ENCODE measurements around the gene CEMP1. TPM values are rescaled to one million over a fixed set of nuclear protein-coding genes. Genes with fewer than 3 reads are reported as not detected.

The CEMP1 gene
- total RNA-seq, 2 donors from 2014 or later, result 0.50 TPM; not detected in 1

- DNase-seq (ENCODE audit: low spot score in 2 of 2) (no peak), ATAC-seq (no peak)
- H3K36me3 Mint-ChIP-seq, result no peaks in the 10 kb centered on the region
- peak overlapping the region in 1 of 2 donors; percentile 26 for H3K27ac Mint-ChIP-seq
- H3K9me3 Mint-ChIP-seq, result no peaks in the 10 kb centered on the region
Observed at GRCh38 chr16:2485811-2486507, 45.2 kb downstream of the CEMP1 start.

- ATAC-seq, result no peak
- H3K9me3 Mint-ChIP-seq, result no peaks in the 10 kb centered on the region
- peak overlapping the region; percentile 37 to 85 for H3K27ac Mint-ChIP-seq
- DNase-seq (ENCODE audit: low spot score in 2 of 2), result no peak
- H3K36me3 Mint-ChIP-seq, result no peaks in the 10 kb centered on the region
Observed at GRCh38 chr16:2484898-2485508, 46.2 kb downstream of the CEMP1 start.

DNA sequence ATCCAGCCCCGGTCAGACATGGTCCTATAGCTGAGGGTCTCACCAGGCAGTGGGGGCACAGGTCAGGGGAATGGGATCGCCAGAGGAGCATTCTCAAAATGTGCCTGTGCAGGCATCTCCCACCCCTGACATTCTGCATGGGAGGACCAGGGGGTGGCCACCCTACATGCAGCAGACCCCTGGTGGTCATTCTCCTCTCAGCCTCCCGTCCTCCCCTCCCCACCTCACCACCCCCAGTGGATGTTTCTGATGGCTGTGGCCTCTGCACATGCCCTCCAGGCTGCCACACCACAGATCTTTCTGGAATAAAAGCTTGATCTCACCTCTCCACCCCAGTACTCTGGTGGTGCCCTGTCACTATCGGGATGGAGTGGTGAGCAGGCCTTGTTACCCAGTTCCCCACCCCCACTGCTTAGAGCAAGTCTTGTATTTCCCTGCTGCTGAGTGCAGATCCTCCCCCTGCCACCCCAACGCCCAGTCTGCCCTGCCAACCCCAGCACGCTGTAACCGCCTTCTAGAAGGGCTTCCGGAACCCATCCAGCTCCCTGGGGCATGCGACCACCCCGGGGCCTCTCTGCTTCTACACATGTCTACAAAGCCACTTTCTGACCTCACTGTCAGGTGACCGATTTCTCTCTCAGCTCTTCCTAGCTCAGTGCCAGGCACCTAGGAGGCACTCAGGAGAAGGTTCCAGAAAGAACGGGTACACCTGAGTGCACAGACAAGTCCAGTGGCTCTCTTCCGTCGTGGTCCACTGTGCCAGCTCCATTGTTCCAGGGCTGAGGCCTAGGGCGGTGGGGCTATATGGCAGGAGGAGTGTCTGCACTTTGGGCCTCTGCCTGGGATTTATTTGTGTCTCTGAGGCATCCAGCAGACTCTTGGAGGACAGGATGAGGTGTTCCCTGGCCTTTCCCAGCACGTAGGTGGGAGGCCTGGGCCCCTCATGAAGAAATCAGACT, 47.0 kb downstream of the CEMP1 start:
- H3K36me3 Mint-ChIP-seq, result no peaks in the 10 kb centered on the region
- H3K9me3 Mint-ChIP-seq, result no peaks in the 10 kb centered on the region
- DNase-seq (ENCODE audit: low spot score in 2 of 2) (no peak), ATAC-seq (no peak)
- peak overlapping the region; percentile 71 to 85 for H3K27ac Mint-ChIP-seq

- H3K36me3 Mint-ChIP-seq, result no peaks in the 10 kb centered on the region
- H3K9me3 Mint-ChIP-seq, result no peaks in the 10 kb centered on the region
- ATAC-seq, result no peak
- DNase-seq (ENCODE audit: low spot score in 2 of 2), result no peak
- H3K27ac Mint-ChIP-seq, result peak overlapping the region in 1 of 2 donors; percentile 71
Observed at GRCh38 chr16:2482708-2483534, 48.3 kb downstream of the CEMP1 start.

GRCh38 chr16:2482249-2482648, 49.0 kb downstream of the CEMP1 start:
- no peaks in the 10 kb centered on the region for H3K9me3 Mint-ChIP-seq
- DNase-seq (ENCODE audit: low spot score in 2 of 2) (no peak), ATAC-seq (no peak)
- H3K36me3 Mint-ChIP-seq, result no peaks in the 10 kb centered on the region
- peak overlapping the region; percentile 2 to 66 for H3K27ac Mint-ChIP-seq

DNA sequence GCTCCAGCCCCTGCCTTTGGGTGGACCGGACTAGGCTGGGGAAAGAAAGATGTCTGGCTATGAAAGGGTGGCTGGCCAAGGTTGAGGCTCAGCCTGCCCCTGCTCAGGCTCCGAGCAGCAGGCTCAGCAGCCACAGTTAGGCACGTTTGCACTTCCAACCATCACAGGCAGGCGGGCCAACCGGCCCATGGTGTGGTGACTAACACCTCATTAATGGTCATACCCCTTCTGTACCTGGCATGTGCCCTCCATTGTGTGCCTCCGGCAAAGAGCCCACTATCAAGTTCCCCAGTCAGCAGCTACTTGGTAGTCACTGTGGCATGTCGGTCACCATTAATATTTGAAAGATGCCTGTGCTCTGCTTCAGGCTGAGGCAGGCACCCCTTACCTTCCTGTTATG, 49.5 kb downstream of the CEMP1 start:
- H3K9me3 Mint-ChIP-seq, result no peaks in the 10 kb centered on the region
- no peak for DNase-seq (ENCODE audit: low spot score in 2 of 2)
- no peak for ATAC-seq
- H3K36me3 Mint-ChIP-seq, result no peaks in the 10 kb centered on the region
- H3K27ac Mint-ChIP-seq, result peak overlapping the region in 1 of 2 donors; percentile 66

- H3K27ac Mint-ChIP-seq, result no peak overlapping the region
- H3K36me3 Mint-ChIP-seq, result no peaks in the 10 kb centered on the region
- H3K9me3 Mint-ChIP-seq, result no peaks in the 10 kb centered on the region
- ATAC-seq, result no peak
- no peak for DNase-seq (ENCODE audit: low spot score in 2 of 2)
Observed at GRCh38 chr16:2480948-2481347, 50.3 kb downstream of the CEMP1 start.

Other genes starting within 250 kb of the CEMP1 start
- gene ABCA3, start 190.7 kb downstream of the CEMP1 start, total RNA-seq, result 1 to 10 TPM; 1.6 to 9.1 TPM
- 100 to 1,000 TPM in 1 of 2 donors, 10 to 100 TPM in 1; 64.8 to 111 TPM for gene CCNF, start 102.0 kb downstream of the CEMP1 start, total RNA-seq
- 10 to 100 TPM; 20.9 to 32.3 TPM for gene TEDC2, start 71.3 kb downstream of the CEMP1 start, total RNA-seq
- not detected for gene NTN3, start 60.1 kb downstream of the CEMP1 start, total RNA-seq
- 10 to 100 TPM in 1 of 2 donors, 1 to 10 TPM in 1; 7.8 to 10.6 TPM for gene TBC1D24, start 56.3 kb downstream of the CEMP1 start, total RNA-seq
- 100 to 1,000 TPM in 1 of 2 donors, 10 to 100 TPM in 1; 94.4 to 127 TPM for gene ATP6V0C, start 17.5 kb downstream of the CEMP1 start, total RNA-seq
- 10 to 100 TPM; 37.0 to 37.2 TPM for gene AMDHD2, start 11.0 kb downstream of the CEMP1 start, total RNA-seq
- 10 to 100 TPM; 36.5 to 57.6 TPM for gene PDPK1, start 6.6 kb upstream of the CEMP1 start, total RNA-seq
- gene KCTD5, start 151.1 kb upstream of the CEMP1 start, total RNA-seq, result 10 to 100 TPM; 27.8 to 46.9 TPM
- 1 to 10 TPM; 1.3 to 3.2 TPM for gene PRSS27, start 188.8 kb upstream of the CEMP1 start, total RNA-seq
- 100 to 1,000 TPM; 624 to 790 TPM for gene SRRM2, start 221.2 kb upstream of the CEMP1 start, total RNA-seq
- gene ELOB, start 245.9 kb upstream of the CEMP1 start, total RNA-seq, result 100 to 1,000 TPM; 218 to 224 TPM